PC-3 (cell line): ENCODE data around the gene ARHGAP22. TPM values are rescaled to one million over a fixed set of nuclear protein-coding genes. Genes with fewer than 3 reads are reported as not detected.

Experiments used
- ATAC-seq: fragments of 200-7000 bp; cut with Tn5 transposase; 2 replicates; pipeline ENCODE4 v1.9.1; 2020; ENCODE audit warnings: mild to moderate bottlenecking, moderate library complexity
- BruUV-seq: library from RNA; stranded (reverse); fragments of 400-500 nt; replicated peaks from 2 replicates; lab custom pipeline; 2021; lab: Mats Ljungman, UMichigan
- CTCF ChIA-PET: fragments of 300-600 bp; sonication (Branson Sonifier 250); formaldehyde crosslinking; loops from one replicate; lab custom pipeline; 2022; ENCODE audit warnings: antibody characterized with exemption; lab: Charles Lee
- POLR2A ChIA-PET: fragments of 300-600 bp; sonication (Branson Sonifier 250); formaldehyde crosslinking; loops from one replicate; lab custom pipeline; 2022; ENCODE audit warnings: antibody characterized with exemption; ENCODE audit not compliant: unreplicated experiment; lab: Charles Lee
- DNase-seq: peaks from one replicate; pipeline ENCODE4 v3.0.0-alpha.2; 2015
- H2AFZ ChIP-seq: fragments of 300-600 bp; sonication (generic); 2 replicates; pipeline ENCODE4 v1.6.0; 2016; ENCODE audit warnings: antibody characterized with exemption, low read length
- H3F3A ChIP-seq: fragments of 300-600 bp; sonication (generic); one replicate; pipeline ENCODE4 v1.6.0; 2017; ENCODE audit warnings: antibody characterized with exemption, low read length, control low read depth, mild to moderate bottlenecking; ENCODE audit not compliant: unreplicated experiment
- H3K27ac ChIP-seq: fragments of 300-600 bp; sonication (generic); 2 replicates; pipeline ENCODE4 v1.5.1; 2016; ENCODE audit warnings: mild to moderate bottlenecking, low read length
- H3K27me3 ChIP-seq: fragments of 300-600 bp; sonication (generic); 2 replicates; pipeline ENCODE4 v1.6.1; 2016; ENCODE audit warnings: low read length, mixed read lengths
- H3K36me3 ChIP-seq: fragments of 300-600 bp; sonication (generic); 2 replicates; pipeline ENCODE4 v1.6.1; 2016; ENCODE audit warnings: low read depth, mixed run types, low read length, mixed read lengths
- H3K4me1 ChIP-seq: fragments of 300-600 bp; sonication (generic); 2 replicates; pipeline ENCODE4 v1.5.1; 2016; ENCODE audit warnings: low read length; ENCODE audit not compliant: insufficient read depth
- H3K4me2 ChIP-seq: fragments of 300-600 bp; sonication (generic); 2 replicates; pipeline ENCODE4 v1.6.0; 2016; ENCODE audit warnings: low read length
- H3K4me3 ChIP-seq: fragments of 300-600 bp; sonication (generic); 2 replicates; pipeline ENCODE4 v1.5.1; 2016; ENCODE audit warnings: mild to moderate bottlenecking, low read length, mixed read lengths
- H3K79me2 ChIP-seq: fragments of 300-600 bp; sonication (generic); 2 replicates; pipeline ENCODE4 v1.6.1; 2017; ENCODE audit warnings: low read length, mixed read lengths
- H3K9ac ChIP-seq: fragments of 300-600 bp; sonication (generic); 2 replicates; pipeline ENCODE4 v1.6.0; 2016; ENCODE audit warnings: mild to moderate bottlenecking, low read length
- H3K9me2 ChIP-seq: fragments of 300-600 bp; sonication (generic); replicated peaks from 2 replicates; pipeline ENCODE4 v1.6.1; 2016; ENCODE audit warnings: mixed run types, low read length, mixed read lengths
- H3K9me3 ChIP-seq: fragments of 300-600 bp; sonication (generic); 2 replicates; pipeline ENCODE4 v1.6.1; 2016; ENCODE audit warnings: low read length, mixed read lengths
- H4K20me1 ChIP-seq: fragments of 300-600 bp; sonication (generic); 2 replicates; pipeline ENCODE4 v1.6.1; 2016; ENCODE audit warnings: low read length, mixed read lengths
- EZH2 ChIP-seq: fragments of 300-600 bp; sonication (generic); IDR thresholded peaks from one replicate; pipeline ENCODE4 v1.6.1; 2017; ENCODE audit warnings: antibody characterized with exemption, mild to moderate bottlenecking, low read length; ENCODE audit not compliant: unreplicated experiment
- EZH2phosphoT487 ChIP-seq: fragments of 300-600 bp; sonication (generic); IDR thresholded peaks from 2 replicates; pipeline ENCODE4 v1.6.1; 2018; ENCODE audit warnings: mild to moderate bottlenecking, antibody characterized with exemption, low read length, borderline replicate concordance
- intact Hi-C: fragments of 100-400 bp; cut with micrococcal nuclease; formaldehyde crosslinking; loops from 2 replicates; pipeline ENCODE4 v1.9.0; 2023
- total RNA-seq: library from RNA; depleted of rRNA; stranded (reverse); fragments of >200 nt; gene quantifications from 2 replicates; pipeline ENCODE4 v1.2.3, GENCODE V29; 2014
- TF ChIP-seq, protein P1 (sequence below): fragments of 300-600 bp; sonication (generic); conservative IDR thresholded peaks from 2 replicates; pipeline ENCODE4 v1.5.1; 2017; ENCODE audit warnings: antibody characterized with exemption, low read depth, mild to moderate bottlenecking, low read length

Gene ARHGAP22
- total RNA-seq, 1 experiment from 2014 or later, result 12.2 TPM

DNA sequence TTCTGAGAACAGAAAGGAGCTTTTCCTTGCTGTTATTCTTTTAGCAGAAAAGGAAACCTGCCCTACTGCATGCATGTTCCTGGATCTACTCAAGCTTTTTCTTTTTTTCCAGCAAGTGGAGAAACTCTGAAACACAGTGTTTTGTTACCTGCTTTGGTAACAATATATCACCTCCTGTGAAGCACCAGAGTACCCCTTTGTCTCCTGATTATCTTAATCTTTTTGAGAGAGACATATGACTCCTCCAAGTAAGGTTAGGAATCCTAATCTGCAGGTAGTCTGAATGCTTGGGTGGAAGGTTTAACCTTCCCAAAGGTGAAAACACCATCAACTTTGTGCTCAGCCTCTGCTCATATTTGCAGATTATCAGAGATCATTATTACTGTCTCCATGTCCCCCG is 205.3 kb downstream of the ARHGAP22 start:
- ATAC-seq, result no peak
- no peaks in the 10 kb centered on the region for H3F3A ChIP-seq
- no TSS peak for BruUV-seq
- no peaks in the 10 kb centered on the region for H3K36me3 ChIP-seq
- DNase-seq, result no peak
- ChIA-PET CTCF (no interaction called here), POLR2A (no interaction called here)
- intact Hi-C loops, result no loop called here
- no peak overlapping the region for H3K4me3 ChIP-seq
- no peaks in the 10 kb centered on the region for H3K9me2 ChIP-seq
- H3K27me3 ChIP-seq, result 0 out of 2 replicates have a peak, but pooled peaks cover 4% of the 10 kb centered on the region
- H4K20me1 ChIP-seq, result no peaks in the 10 kb centered on the region
- no peaks in the 10 kb centered on the region for H3K9me3 ChIP-seq
- 0 out of 2 replicates have a peak overlapping the region, but pooled peaks have one; percentile 1 for H3K27ac ChIP-seq
- no peaks in the 10 kb centered on the region for H3K79me2 ChIP-seq
- H3K4me2 ChIP-seq, result no peak overlapping the region
- H3K9ac ChIP-seq, result no peak overlapping the region
- no peak for TF ChIP-seq EZH2phosphoT487
- no peak for TF ChIP-seq EZH2
- TF ChIP-seq, protein P1, sequence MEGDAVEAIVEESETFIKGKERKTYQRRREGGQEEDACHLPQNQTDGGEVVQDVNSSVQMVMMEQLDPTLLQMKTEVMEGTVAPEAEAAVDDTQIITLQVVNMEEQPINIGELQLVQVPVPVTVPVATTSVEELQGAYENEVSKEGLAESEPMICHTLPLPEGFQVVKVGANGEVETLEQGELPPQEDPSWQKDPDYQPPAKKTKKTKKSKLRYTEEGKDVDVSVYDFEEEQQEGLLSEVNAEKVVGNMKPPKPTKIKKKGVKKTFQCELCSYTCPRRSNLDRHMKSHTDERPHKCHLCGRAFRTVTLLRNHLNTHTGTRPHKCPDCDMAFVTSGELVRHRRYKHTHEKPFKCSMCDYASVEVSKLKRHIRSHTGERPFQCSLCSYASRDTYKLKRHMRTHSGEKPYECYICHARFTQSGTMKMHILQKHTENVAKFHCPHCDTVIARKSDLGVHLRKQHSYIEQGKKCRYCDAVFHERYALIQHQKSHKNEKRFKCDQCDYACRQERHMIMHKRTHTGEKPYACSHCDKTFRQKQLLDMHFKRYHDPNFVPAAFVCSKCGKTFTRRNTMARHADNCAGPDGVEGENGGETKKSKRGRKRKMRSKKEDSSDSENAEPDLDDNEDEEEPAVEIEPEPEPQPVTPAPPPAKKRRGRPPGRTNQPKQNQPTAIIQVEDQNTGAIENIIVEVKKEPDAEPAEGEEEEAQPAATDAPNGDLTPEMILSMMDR, result no peak
- H3K4me1 ChIP-seq, result peaks cover 6% of the 10 kb centered on the region; the same call in 1 of the 2 replicates
- no peak overlapping the region for H2AFZ ChIP-seq

DNA sequence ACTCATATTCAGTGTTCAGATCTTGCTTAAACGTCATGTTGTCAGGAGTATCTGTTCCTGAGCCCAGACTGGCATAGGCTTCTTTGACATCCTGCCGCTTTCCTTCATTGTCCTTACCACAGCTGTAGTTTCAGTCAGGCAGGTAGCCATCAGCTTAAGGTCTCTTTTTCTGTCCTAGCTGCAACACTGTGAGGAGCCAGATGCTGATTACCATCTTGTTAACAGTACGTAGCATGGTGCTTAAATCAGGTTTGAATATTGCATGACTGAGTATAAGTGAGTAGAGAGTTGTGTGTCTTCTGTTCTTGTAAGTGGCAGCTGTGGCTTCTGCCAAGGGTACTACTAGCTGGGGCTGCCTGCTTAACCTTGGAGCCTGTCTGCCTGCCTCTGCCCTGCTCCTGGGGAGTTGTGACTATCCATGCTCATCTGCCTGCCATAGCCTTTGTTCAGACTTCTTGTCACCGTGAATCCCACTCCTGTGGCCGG is 205.8 kb downstream of the ARHGAP22 start:
- no peak overlapping the region for H3K4me2 ChIP-seq
- H4K20me1 ChIP-seq, result no peaks in the 10 kb centered on the region
- no peaks in the 10 kb centered on the region for H3K36me3 ChIP-seq
- 0 out of 2 replicates have a peak, but pooled peaks cover 4% of the 10 kb centered on the region for H3K27me3 ChIP-seq
- H3K79me2 ChIP-seq, result no peaks in the 10 kb centered on the region
- TF ChIP-seq, protein P1, result no peak
- no peak for TF ChIP-seq EZH2phosphoT487
- TF ChIP-seq EZH2, result no peak
- ATAC-seq (no peak; the same call in 1 of the 2 replicates), DNase-seq (no peak)
- no peak overlapping the region for H3K27ac ChIP-seq
- CTCF ChIA-PET, result no interaction called here
- H2AFZ ChIP-seq, result no peak overlapping the region
- H3F3A ChIP-seq, result no peaks in the 10 kb centered on the region
- no TSS peak for BruUV-seq
- intact Hi-C loops, result no loop called here
- no peak overlapping the region for H3K4me3 ChIP-seq
- H3K4me1 ChIP-seq, result peaks cover 6% of the 10 kb centered on the region; the same call in 1 of the 2 replicates
- H3K9ac ChIP-seq, result no peak overlapping the region
- H3K9me3 ChIP-seq, result no peaks in the 10 kb centered on the region
- POLR2A ChIA-PET, result no interaction called here
- no peaks in the 10 kb centered on the region for H3K9me2 ChIP-seq

DNA sequence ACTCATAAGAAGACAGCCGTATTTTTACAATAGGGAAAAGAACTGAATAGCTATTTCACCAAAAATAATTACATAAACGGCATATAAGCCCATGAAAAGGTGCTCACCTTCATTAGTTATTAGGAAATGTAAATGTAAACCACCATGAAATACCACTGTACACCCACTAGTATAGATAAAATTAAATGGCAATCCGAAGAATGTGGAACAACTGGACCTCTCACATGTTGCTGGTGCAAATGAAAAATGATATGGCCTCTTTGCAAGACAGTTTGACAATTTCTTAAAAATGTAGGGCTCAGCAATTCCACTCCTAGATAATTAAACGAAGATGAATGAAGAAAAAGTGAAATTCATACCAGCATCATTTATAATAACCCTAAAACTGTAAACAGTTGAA is 206.6 kb downstream of the ARHGAP22 start:
- no peaks in the 10 kb centered on the region for H3K36me3 ChIP-seq
- H3K27ac ChIP-seq, result no peak overlapping the region
- H3K4me1 ChIP-seq, result peaks cover 6% of the 10 kb centered on the region; the same call in 1 of the 2 replicates
- H3K9me2 ChIP-seq, result no peaks in the 10 kb centered on the region
- H3K27me3 ChIP-seq, result 0 out of 2 replicates have a peak, but pooled peaks cover 4% of the 10 kb centered on the region
- TF ChIP-seq EZH2phosphoT487 (no peak), EZH2 (no peak)
- TF ChIP-seq, protein P1, result no peak
- no peaks in the 10 kb centered on the region for H3K79me2 ChIP-seq
- intact Hi-C loops, result no loop called here
- H3K9ac ChIP-seq, result no peak overlapping the region
- ATAC-seq (no peak), DNase-seq (no peak)
- ChIA-PET CTCF (interaction anchor here (0.6 kb wide), 1 partner anchor 258 kb away, joined by 4 read pairs; no protein-coding TSS in a partner anchor), POLR2A (no interaction called here)
- no TSS peak for BruUV-seq
- H2AFZ ChIP-seq, result no peak overlapping the region
- H3K9me3 ChIP-seq, result no peaks in the 10 kb centered on the region
- no peak overlapping the region for H3K4me2 ChIP-seq
- 0 out of 2 replicates have a peak, but pooled peaks cover 2% of the 10 kb centered on the region for H4K20me1 ChIP-seq
- no peaks in the 10 kb centered on the region for H3F3A ChIP-seq
- H3K4me3 ChIP-seq, result no peak overlapping the region
